Esophagus squamous epithelium (tissue), 5 donors: ENCODE measurements around the gene ZNF831. TPM values are rescaled to one million over a fixed set of nuclear protein-coding genes. Genes with fewer than 3 reads are reported as not detected.

Source experiments
- DNase-seq: peaks from one replicate; lab custom pipeline; 2025; lab: John Stamatoyannopoulos, UW
- H3K27ac ChIP-seq, 4 donors: fragments of 200-600 bp; sonication (generic); one replicate each; pipeline ENCODE4 v1.5.1; 2016 to 2019; ENCODE audit warnings: mild to moderate bottlenecking in 1 of 4
- H3K27me3 ChIP-seq, 4 donors: fragments of 200-600 bp; sonication (generic); 1 replicate in 3 of 4; 2 replicates in 1 of 4; pipeline versions ENCODE4 v1.5.1 to v1.6.0; 2017 to 2021; ENCODE audit warnings: antibody characterized with exemption in 1 of 4
- H3K36me3 ChIP-seq, 3 donors: fragments of 200-600 bp; sonication (generic); one replicate each; pipeline ENCODE4 v1.5.1; 2016 to 2019
- H3K4me1 ChIP-seq, 3 donors: fragments of 200-600 bp; sonication (generic); one replicate each; pipeline ENCODE4 v1.5.1; 2017 to 2019
- H3K4me3 ChIP-seq, 4 donors: fragments of 200-600 bp; sonication (generic); 1 replicate in 3 of 4; 2 replicates in 1 of 4; pipeline ENCODE4 v1.5.1; 2016 to 2019; ENCODE audit warnings: mild to moderate bottlenecking in 2 of 4, moderate library complexity in 1 of 4
- H3K9me3 ChIP-seq, 3 donors: fragments of 200-600 bp; sonication (generic); one replicate each; pipeline ENCODE4 v1.5.1; 2016 to 2019
- POLR2A ChIP-seq, 4 donors: fragments of 450-650 bp; IDR thresholded peaks; one replicate each; pipeline ENCODE4 v1.6.1; 2017; ENCODE audit warnings: antibody characterized with exemption in 4 of 4, mild to moderate bottlenecking in 4 of 4, moderate library complexity in 3 of 4
- WGBS, 2 donors: methylation state at CpG; one replicate each; pipeline ENCODE4 v1.1.5; 2018; 5-methylcytosine and 5-hydroxymethylcytosine counted together
- intact Hi-C: fragments of 100-400 bp; cut with DNase I; formaldehyde crosslinking; loops from one replicate; pipeline ENCODE4 v1.15.0; 2022
- total RNA-seq, 4 donors: library from RNA; depleted of rRNA; stranded (reverse); fragments of >200 nt; gene quantifications; one replicate each; pipeline ENCODE4 v1.1.0, GENCODE V29; 2016
- TF ChIP-seq, protein P1 (sequence below), 6 experiments: fragments of 450-650 bp in 4 of 6; fragments of 200-600 bp in 2 of 6; sonication (generic) in 2 of 6; IDR thresholded peaks; one replicate each; pipeline ENCODE4 v1.5.1; 2016 to 2019; ENCODE audit warnings: antibody characterized with exemption in 6 of 6, mild to moderate bottlenecking in 4 of 6, moderate library complexity in 4 of 6
- donor health status: DM: yes; HTN: yes; CAD: no.

ZNF831 gene
- total RNA-seq, 4 donors from 2014 or later, result 0.38 to 1.7 (median 0.60) TPM

DNA sequence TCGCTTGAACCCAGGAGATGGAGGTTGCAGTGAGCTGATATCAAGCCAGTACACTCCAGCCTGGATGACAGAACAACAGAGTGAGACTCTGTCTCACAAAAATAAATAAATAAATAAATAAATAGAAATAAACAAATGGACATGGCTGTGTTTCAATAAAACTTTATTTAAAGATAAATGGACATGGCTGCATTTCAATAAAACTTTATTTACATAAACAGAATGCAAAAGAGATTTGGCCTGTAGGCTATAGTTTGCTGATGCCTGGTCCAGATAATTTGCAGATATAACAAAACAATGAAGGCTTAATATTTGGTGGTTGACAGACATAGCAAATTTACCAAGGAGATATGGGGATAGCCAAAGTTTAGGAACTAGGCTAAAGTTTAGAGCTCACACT is 66.8 kb downstream of the ZNF831 start:
- no peak overlapping the region for H3K4me3 ChIP-seq
- peaks cover 0 to 29% (median 0%) of the 10 kb centered on the region in 4 donors for H3K27me3 ChIP-seq
- H3K4me1 ChIP-seq, result no peaks in the 10 kb centered on the region
- no peaks in the 10 kb centered on the region for H3K9me3 ChIP-seq
- no peak overlapping the region for H3K27ac ChIP-seq
- no peak for DNase-seq
- intact Hi-C loops, result no loop called here
- H3K36me3 ChIP-seq, result no peaks in the 10 kb centered on the region
- WGBS, 2 donors, result 91 to 100% methylated on average over 1 of the region's 1 CpG
- TF ChIP-seq POLR2A (IDR thresholded peaks at IDR 0.05), result no peak
- TF ChIP-seq, protein P1, sequence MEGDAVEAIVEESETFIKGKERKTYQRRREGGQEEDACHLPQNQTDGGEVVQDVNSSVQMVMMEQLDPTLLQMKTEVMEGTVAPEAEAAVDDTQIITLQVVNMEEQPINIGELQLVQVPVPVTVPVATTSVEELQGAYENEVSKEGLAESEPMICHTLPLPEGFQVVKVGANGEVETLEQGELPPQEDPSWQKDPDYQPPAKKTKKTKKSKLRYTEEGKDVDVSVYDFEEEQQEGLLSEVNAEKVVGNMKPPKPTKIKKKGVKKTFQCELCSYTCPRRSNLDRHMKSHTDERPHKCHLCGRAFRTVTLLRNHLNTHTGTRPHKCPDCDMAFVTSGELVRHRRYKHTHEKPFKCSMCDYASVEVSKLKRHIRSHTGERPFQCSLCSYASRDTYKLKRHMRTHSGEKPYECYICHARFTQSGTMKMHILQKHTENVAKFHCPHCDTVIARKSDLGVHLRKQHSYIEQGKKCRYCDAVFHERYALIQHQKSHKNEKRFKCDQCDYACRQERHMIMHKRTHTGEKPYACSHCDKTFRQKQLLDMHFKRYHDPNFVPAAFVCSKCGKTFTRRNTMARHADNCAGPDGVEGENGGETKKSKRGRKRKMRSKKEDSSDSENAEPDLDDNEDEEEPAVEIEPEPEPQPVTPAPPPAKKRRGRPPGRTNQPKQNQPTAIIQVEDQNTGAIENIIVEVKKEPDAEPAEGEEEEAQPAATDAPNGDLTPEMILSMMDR (IDR thresholded peaks at IDR 0.05), result no peak

DNA sequence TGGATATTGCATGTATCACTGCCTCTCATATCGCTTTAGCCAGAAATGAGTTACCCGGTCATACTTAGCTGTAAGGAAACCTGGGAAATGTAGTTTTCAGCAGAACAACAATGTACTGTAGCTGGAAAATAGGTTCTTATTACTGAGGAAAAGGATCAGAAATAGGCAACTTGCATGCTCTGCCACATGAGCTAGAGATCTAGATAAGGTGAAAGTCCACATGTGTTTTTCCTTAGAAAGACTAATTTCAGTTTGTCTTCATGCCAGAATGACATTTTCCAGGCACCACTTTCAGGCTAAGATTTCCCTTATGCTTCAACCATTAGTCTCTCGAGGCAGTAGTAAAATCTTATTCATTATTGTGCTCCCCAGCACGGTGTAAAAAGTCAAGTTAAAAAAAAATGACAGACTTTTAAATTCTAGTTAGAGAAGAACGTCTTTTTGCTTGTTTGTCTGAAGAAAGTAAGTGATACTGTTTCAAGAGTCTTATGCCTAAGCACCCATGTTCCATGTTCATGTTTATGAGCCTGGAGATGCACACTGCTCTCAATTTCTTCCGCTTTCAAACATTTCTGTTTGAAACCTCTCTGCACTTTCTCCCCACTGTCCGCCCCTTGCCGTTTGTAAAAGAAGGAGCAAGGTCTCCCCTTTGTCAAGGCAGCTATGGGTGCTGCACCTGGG is 67.6 kb downstream of the ZNF831 start:
- WGBS, 2 donors, result 69 to 70% methylated on average over 8 of the region's 8 CpGs
- TF ChIP-seq, protein P1 (IDR thresholded peaks at IDR 0.05), result no peak
- TF ChIP-seq POLR2A (IDR thresholded peaks at IDR 0.05), result no peak
- H3K27ac ChIP-seq, result no peak overlapping the region
- H3K4me1 ChIP-seq, result no peaks in the 10 kb centered on the region
- H3K27me3 ChIP-seq, result peaks cover 0 to 20% (median 0%) of the 10 kb centered on the region in 4 donors
- no peaks in the 10 kb centered on the region for H3K9me3 ChIP-seq
- no peak for DNase-seq
- intact Hi-C loops, result no loop called here
- H3K36me3 ChIP-seq, result no peaks in the 10 kb centered on the region
- no peak overlapping the region for H3K4me3 ChIP-seq

DNA sequence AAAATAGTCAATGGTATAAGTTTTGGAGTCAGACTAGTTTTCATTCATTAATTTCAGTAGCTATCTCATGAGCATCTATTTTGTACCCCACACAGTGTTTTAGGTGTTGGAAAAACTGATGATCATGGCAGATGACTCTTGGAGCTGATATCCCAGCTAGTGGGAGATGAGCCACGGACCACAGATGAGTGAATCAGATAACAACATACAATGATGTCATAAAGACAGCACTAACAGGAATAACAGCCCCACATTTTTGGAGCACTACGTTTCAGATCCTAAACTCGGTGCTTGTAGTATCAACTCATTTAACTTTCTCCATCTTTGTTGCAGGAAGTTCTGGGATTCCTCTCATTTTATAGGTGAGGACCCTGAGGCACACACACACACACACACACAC is 69.0 kb downstream of the ZNF831 start:
- Histone ChIP-seq H3K9me3 (no peaks in the 10 kb centered on the region), H3K27me3 (peaks cover 0 to 19% (median 0%) of the 10 kb centered on the region in 4 donors), H3K36me3 (no peaks in the 10 kb centered on the region), H3K4me3 (no peak overlapping the region), H3K27ac (no peak overlapping the region), H3K4me1 (no peaks in the 10 kb centered on the region)
- no peak for DNase-seq
- WGBS, 2 donors, result 72 to 80% methylated on average over 3 of the region's 3 CpGs
- no peak for TF ChIP-seq POLR2A (IDR thresholded peaks at IDR 0.05)
- intact Hi-C loops, result no loop called here

DNA sequence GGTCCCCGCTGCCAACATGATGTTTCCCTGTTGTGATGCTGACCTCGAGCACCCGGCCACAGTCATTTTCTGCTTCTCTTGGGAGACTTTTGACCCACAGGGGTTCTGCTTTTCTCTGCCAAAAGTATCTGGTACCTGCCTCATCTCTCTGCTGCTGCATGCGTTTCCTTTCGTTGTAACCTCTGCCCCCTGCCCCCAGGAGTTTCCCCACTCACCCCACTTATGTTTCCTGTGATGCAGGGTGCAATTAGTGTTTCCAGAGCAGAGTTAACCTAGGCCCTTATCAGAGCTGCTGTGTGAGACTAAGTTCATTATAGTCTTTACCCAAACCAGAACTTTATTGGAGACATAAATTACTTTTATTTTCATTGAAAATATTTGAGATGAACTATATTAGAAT is 71.6 kb downstream of the ZNF831 start:
- TF ChIP-seq POLR2A (IDR thresholded peaks at IDR 0.05), result no peak
- TF ChIP-seq, protein P1 (IDR thresholded peaks at IDR 0.05), result no peak
- Histone ChIP-seq H3K27me3 (peaks cover 0 to 19% (median 0%) of the 10 kb centered on the region in 4 donors), H3K9me3 (no peaks in the 10 kb centered on the region), H3K4me3 (no peak overlapping the region), H3K27ac (no peak overlapping the region), H3K36me3 (no peaks in the 10 kb centered on the region), H3K4me1 (no peaks in the 10 kb centered on the region)
- intact Hi-C loops, result no loop called here
- DNase-seq, result no peak
- WGBS, 2 donors, result 80% methylated on average over 4 to 5 of the region's 5 CpGs

DNA sequence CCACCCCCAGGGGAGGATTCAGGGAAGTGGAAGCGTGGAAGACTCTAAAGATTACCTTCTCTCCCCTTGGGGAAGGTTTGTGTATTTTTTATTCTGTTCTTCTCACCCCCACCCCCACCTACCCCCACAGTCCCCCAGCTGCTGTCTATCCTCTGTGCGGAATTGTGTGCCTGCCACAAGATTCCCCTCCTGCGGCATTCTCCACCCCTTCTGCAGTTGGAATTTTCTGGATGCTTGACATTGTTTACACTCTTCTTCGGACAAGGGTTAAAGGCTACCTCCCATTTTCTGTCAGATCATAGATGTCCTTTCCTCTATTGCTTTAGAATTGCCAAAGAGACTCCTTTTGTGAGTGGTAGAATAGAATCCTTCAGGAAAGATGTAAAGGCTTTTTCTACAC is 76.4 kb downstream of the ZNF831 start:
- intact Hi-C loops, result no loop called here
- H3K27me3 ChIP-seq, result peaks cover 0 to 22% (median 0%) of the 10 kb centered on the region in 4 donors
- no peak for DNase-seq
- no peaks in the 10 kb centered on the region for H3K36me3 ChIP-seq
- H3K9me3 ChIP-seq, result no peaks in the 10 kb centered on the region
- 57 to 92% methylated on average over 4 of the region's 4 CpGs for WGBS, 2 donors
- no peak for TF ChIP-seq POLR2A (IDR thresholded peaks at IDR 0.05)
- TF ChIP-seq, protein P1 (IDR thresholded peaks at IDR 0.05), result no peak
- H3K27ac ChIP-seq, result no peak overlapping the region
- peaks cover 0 to 10% (median 0%) of the 10 kb centered on the region in 3 donors for H3K4me1 ChIP-seq
- no peak overlapping the region for H3K4me3 ChIP-seq
